ENCODE measurements around the gene SHISA9. TPM values are rescaled to one million over a fixed set of nuclear protein-coding genes. Genes with fewer than 3 reads are reported as not detected.

The SHISA9 gene
- total RNA-seq, 4 donors from 2014 or later: 0.30 to 3.1 (median 0.66) TPM

DNA sequence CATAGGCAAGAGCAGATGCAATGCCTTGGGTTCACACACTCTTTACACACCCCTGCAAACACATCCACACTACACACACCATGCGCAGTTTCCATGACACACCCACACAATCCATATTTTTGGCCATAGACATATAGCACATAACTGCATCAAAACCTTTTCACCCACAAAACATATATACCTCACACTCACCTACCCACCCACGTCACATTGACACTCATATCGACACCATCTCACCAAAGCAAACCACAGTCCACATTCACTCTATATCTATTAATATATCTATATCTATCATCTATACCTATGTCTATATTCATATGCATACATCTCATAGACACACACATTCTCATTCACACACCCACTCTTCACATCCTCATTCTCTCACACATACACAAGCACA, 246.9 kb downstream of the SHISA9 start:
- WGBS, 2 donors: 84 to 90% methylated on average over 3 of the region's 3 CpGs
- intact Hi-C loops (cut with DNase I; ENCODE audit: low total_unique reads): no loop called here
- H3K4me3 ChIP-seq (ENCODE audit: low read depth, poor library complexity, severe bottlenecking): no peak overlapping the region
- TF ChIP-seq POLR2A (IDR thresholded peaks at IDR 0.05): no peak
- no peak for TF ChIP-seq CTCF (IDR thresholded peaks at IDR 0.05)
- no peak for DNase-seq (ENCODE audit: low spot score in 2 of 2)

GRCh38 chr16:13148836-13149235, 247.4 kb downstream of the SHISA9 start:
- intact Hi-C loops (cut with DNase I; ENCODE audit: low total_unique reads): no loop called here
- no peak for DNase-seq (ENCODE audit: low spot score in 2 of 2)
- 45 to 58% methylated on average over 3 of the region's 3 CpGs for WGBS, 2 donors
- TF ChIP-seq CTCF (IDR thresholded peaks at IDR 0.05): no peak
- TF ChIP-seq POLR2A (IDR thresholded peaks at IDR 0.05): no peak
- no peak overlapping the region for H3K4me3 ChIP-seq (ENCODE audit: low read depth, poor library complexity, severe bottlenecking)

GRCh38 chr16:13150181-13150885, 248.9 kb downstream of the SHISA9 start:
- 57 to 78% methylated on average over 4 of the region's 4 CpGs for WGBS, 2 donors
- TF ChIP-seq POLR2A (IDR thresholded peaks at IDR 0.05): no peak
- TF ChIP-seq CTCF (IDR thresholded peaks at IDR 0.05): no peak
- intact Hi-C loops (cut with DNase I; ENCODE audit: low total_unique reads): no loop called here
- H3K4me3 ChIP-seq (ENCODE audit: low read depth, poor library complexity, severe bottlenecking): no peak overlapping the region
- DNase-seq (ENCODE audit: low spot score in 2 of 2): no peak

GRCh38 chr16:13153696-13154095, 252.3 kb downstream of the SHISA9 start:
- no peak for DNase-seq (ENCODE audit: low spot score in 2 of 2)
- no peak for TF ChIP-seq CTCF (IDR thresholded peaks at IDR 0.05)
- TF ChIP-seq POLR2A (IDR thresholded peaks at IDR 0.05): no peak
- intact Hi-C loops (cut with DNase I; ENCODE audit: low total_unique reads): no loop called here
- H3K4me3 ChIP-seq (ENCODE audit: low read depth, poor library complexity, severe bottlenecking): no peak overlapping the region
- WGBS, 2 donors: 61% methylated on average over 4 of the region's 4 CpGs

DNA sequence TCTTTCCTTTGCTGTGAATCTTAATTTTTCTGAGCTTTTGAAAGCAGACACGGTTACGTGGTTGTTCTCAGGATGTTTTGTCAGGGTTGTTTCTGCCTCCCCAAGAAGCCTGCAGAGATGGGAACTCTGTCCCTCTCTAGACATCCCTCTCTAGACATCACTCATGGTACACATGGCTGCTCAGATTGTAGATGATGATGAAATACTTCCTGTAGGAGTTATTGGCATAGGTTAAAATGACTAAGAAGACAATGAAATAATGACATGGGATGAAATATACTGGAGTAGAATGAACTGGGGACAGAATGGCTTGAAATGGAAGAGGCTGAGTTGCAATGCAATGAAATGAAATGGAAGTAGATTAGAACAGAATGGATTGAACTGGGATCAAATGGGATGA, 253.4 kb downstream of the SHISA9 start:
- no peak for TF ChIP-seq CTCF (IDR thresholded peaks at IDR 0.05)
- no peak for TF ChIP-seq POLR2A (IDR thresholded peaks at IDR 0.05)
- DNase-seq (ENCODE audit: low spot score in 2 of 2): no peak
- no peak overlapping the region for H3K4me3 ChIP-seq (ENCODE audit: low read depth, poor library complexity, severe bottlenecking)
- intact Hi-C loops (cut with DNase I; ENCODE audit: low total_unique reads): no loop called here
- WGBS, 2 donors: 83 to 91% methylated on average over 2 of the region's 2 CpGs

- TF ChIP-seq CTCF (IDR thresholded peaks at IDR 0.05) (no peak), POLR2A (IDR thresholded peaks at IDR 0.05) (no peak)
- H3K4me3 ChIP-seq (ENCODE audit: low read depth, poor library complexity, severe bottlenecking): no peak overlapping the region
- intact Hi-C loops (cut with DNase I; ENCODE audit: low total_unique reads): no loop called here
- no peak for DNase-seq (ENCODE audit: low spot score in 2 of 2)
- WGBS, 2 donors: 36 to 41% methylated on average over 2 of the region's 2 CpGs
Measured at GRCh38 chr16:13155377-13155776, 254.0 kb downstream of the SHISA9 start.
